GM12878 (cell line): Measurements from ENCODE around the gene FFAR1. TPM values are rescaled to one million over a fixed set of nuclear protein-coding genes. Genes with fewer than 3 reads are reported as not detected.
A peak's percentile ranks its signal among the peaks of the same experiment; 100 is the strongest.

Source experiments
- EGR1 ChIP-seq, 2 experiments: IDR thresholded peaks; 1 replicate in 1 of 2; 2 replicates in 1 of 2; pipeline ENCODE4 v1.6.1; 2011 to 2012; ENCODE audit warnings: low read depth in 2 of 2, low read length in 2 of 2, borderline replicate concordance in 1 of 2, mild to moderate bottlenecking in 1 of 2, moderate library complexity in 1 of 2
- EP300 ChIP-seq, 2 experiments: fragments of 150-350 bp in 1 of 2; IDR thresholded peaks; 2 replicates each; pipeline ENCODE4 v1.6.1; 2011 to 2012; ENCODE audit warnings: low read depth in 2 of 2, low read length in 2 of 2, borderline replicate concordance in 1 of 2, improper control_type of control experiment in 1 of 2, inconsistent platforms in 1 of 2; ENCODE audit not compliant: control insufficient read depth in 1 of 2
- GATAD2B ChIP-seq: fragments of 450-650 bp; conservative IDR thresholded peaks from 2 replicates; pipeline ENCODE4 v1.6.1; 2017; ENCODE audit warnings: low read depth, mild to moderate bottlenecking, moderate library complexity
- HCFC1 ChIP-seq: fragments of 150-350 bp; IDR thresholded peaks from 2 replicates; pipeline ENCODE4 v1.6.1; 2014; ENCODE audit warnings: low read length
- HDAC2 ChIP-seq: fragments of 200-600 bp; sonication (generic); IDR thresholded peaks from 2 replicates; pipeline ENCODE4 v1.6.1; 2017
- IKZF1 ChIP-seq: fragments of 450-650 bp; conservative IDR thresholded peaks from 2 replicates; pipeline ENCODE4 v1.6.1; 2017; ENCODE audit warnings: antibody characterized with exemption, mild to moderate bottlenecking
- IKZF2 ChIP-seq, 2 experiments: fragments of 450-650 bp; IDR thresholded peaks; 2 replicates each; pipeline ENCODE4 v1.6.1; 2017; ENCODE audit warnings: mild to moderate bottlenecking in 2 of 2, moderate library complexity in 2 of 2
- LARP7 ChIP-seq: fragments of 450-650 bp; IDR thresholded peaks from 2 replicates; pipeline ENCODE4 v1.6.1; 2017; ENCODE audit warnings: mild to moderate bottlenecking
- MEF2A ChIP-seq: IDR thresholded peaks from 2 replicates; pipeline ENCODE4 v1.6.1; 2011; ENCODE audit warnings: low read depth, mild to moderate bottlenecking, low read length, moderate library complexity; ENCODE audit not compliant: insufficient read depth
- POLR2AphosphoS2 ChIP-seq: IDR thresholded peaks from 2 replicates; pipeline ENCODE4 v1.6.1; 2011; ENCODE audit warnings: low read depth, mild to moderate bottlenecking, low read length, improper control_type of control experiment, moderate library complexity
- POU2F2 ChIP-seq: IDR thresholded peaks from 3 replicates; pipeline ENCODE4 v1.6.1; 2011; ENCODE audit warnings: low read depth, mild to moderate bottlenecking, low read length, borderline replicate concordance
- RCOR1 ChIP-seq: conservative IDR thresholded peaks from 2 replicates; pipeline ENCODE4 v1.6.1; 2012; ENCODE audit warnings: low read depth, low read length, improper control_type of control experiment
- TCF12 ChIP-seq: IDR thresholded peaks from 2 replicates; pipeline ENCODE4 v1.6.1; 2011; ENCODE audit warnings: low read depth, mild to moderate bottlenecking, low read length
- YY1 ChIP-seq: IDR thresholded peaks from 2 replicates; pipeline ENCODE4 v1.6.1; 2011; ENCODE audit warnings: low read depth, mild to moderate bottlenecking, low read length
- polyA plus RNA-seq, 11 experiments: library from polyadenylated mRNA; depleted of rRNA in 4 of 11; unstranded in 6 of 11; stranded (reverse) in 5 of 11; fragments of >200 nt; fragmentation: Nextera tagmentation in 4 of 11; fragmentation: Illumina TruSeq in 1 of 11; extraction: Ambion mirVana in 4 of 11; extraction: Trizol in 1 of 11; gene quantifications; 1 replicate in 1 of 11; 2 replicates in 10 of 11; pipeline versions ENCODE4 v1.2.1 to v1.2.3, GENCODE V29; 2011 to 2016; ENCODE audit warnings: inconsistent platforms in 2 of 11, missing spikeins in 2 of 11, low read depth in 1 of 11
- total RNA-seq, 4 experiments: library from RNA; depleted of rRNA in 3 of 4; stranded (reverse); fragments of >200 nt in 3 of 4; fragmentation: Illumina TruSeq in 1 of 4; extraction: Trizol in 1 of 4; gene quantifications; 2 replicates each; pipeline versions ENCODE4 v1.2.1 to v1.2.3, GENCODE V29; 2013 to 2021
- TF ChIP-seq, protein P1 (sequence below): fragments of 450-650 bp; IDR thresholded peaks from 2 replicates; pipeline ENCODE4 v1.6.1; 2016; ENCODE audit warnings: mild to moderate bottlenecking
- TF ChIP-seq, protein P2 (sequence below): IDR thresholded peaks from 2 replicates; pipeline ENCODE4 v1.6.1; 2011; ENCODE audit warnings: low read depth, mild to moderate bottlenecking, low read length, moderate library complexity, borderline replicate concordance; ENCODE audit errors: extremely low read depth
- TF ChIP-seq, protein P3 (sequence below): fragments of 450-650 bp; IDR thresholded peaks from 2 replicates; pipeline ENCODE4 v1.6.1; 2017; ENCODE audit warnings: mild to moderate bottlenecking, low read depth, inconsistent platforms; ENCODE audit not compliant: poor library complexity, severe bottlenecking
- TF ChIP-seq, protein P4 (sequence below): IDR thresholded peaks from 2 replicates; pipeline ENCODE4 v1.6.1; 2012; ENCODE audit warnings: improper control_type of control experiment, low read depth, low read length; ENCODE audit not compliant: insufficient replicate concordance

FFAR1 gene
- total and polyA plus RNA-seq, 10 of the 15 experiments (the other 5 are each of a cell fraction or from before 2014, with no cell fraction given) = 0.05 to 0.62 (median 0.14) TPM; not detected in 2

DNA sequence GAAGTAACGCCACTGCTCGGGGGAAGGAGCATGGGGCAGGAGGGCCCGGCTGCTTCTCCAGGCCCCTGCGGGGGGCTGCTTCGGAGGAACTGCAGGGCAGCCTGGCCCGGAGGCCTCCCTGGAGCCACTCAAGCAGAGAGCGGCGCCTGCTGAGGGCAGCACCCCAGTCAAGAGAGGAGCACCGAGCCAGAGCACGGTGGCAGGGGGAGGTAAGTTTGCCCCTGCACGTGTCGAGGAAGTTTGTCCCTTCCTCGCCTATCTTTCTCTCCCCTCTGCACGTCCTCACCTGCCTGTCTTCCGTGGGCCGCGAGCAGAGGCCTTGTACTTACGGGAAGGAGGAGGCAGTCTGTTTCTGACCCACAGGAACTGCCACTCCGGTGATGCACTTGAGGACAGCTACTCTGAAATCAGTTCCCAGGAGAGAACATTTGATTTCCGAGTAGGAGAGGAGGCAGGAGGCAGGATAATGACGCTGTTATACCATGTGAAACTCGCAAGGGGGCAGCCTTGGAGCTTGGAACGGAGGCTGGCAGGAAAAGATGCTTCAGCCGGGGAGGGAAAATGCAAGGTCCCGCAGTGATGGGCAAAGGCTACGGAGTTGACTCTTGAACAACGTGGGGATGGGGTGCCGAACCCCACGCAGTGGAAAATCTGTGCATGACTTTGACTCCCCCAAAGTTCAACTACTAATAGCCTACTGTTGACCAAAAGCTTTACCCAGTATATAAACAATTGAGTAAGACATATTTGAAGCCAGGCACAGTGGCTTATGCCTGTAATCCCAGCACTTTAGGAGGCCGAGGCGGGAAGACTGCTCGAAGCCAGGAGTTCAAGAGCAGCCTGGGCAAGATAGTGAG is 5.0 kb downstream of the FFAR1 start (continued):
- TF ChIP-seq, protein P1, sequence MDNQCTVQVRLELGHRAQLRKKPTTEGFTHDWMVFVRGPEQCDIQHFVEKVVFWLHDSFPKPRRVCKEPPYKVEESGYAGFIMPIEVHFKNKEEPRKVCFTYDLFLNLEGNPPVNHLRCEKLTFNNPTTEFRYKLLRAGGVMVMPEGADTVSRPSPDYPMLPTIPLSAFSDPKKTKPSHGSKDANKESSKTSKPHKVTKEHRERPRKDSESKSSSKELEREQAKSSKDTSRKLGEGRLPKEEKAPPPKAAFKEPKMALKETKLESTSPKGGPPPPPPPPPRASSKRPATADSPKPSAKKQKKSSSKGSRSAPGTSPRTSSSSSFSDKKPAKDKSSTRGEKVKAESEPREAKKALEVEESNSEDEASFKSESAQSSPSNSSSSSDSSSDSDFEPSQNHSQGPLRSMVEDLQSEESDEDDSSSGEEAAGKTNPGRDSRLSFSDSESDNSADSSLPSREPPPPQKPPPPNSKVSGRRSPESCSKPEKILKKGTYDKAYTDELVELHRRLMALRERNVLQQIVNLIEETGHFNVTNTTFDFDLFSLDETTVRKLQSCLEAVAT = peak; percentile 67; the same call in 1 of the 2 replicates
- TF ChIP-seq IKZF2 (IDR thresholded peaks at IDR 0.05) = peak; percentile 81 to 86
- no peak for TF ChIP-seq EGR1 (IDR thresholded peaks at IDR 0.05; ENCODE audit: borderline replicate concordance in 1 of 2, low read depth in 2 of 2, low read length in 2 of 2)
- no peak for TF ChIP-seq POLR2AphosphoS2
- TF ChIP-seq, protein P2, sequence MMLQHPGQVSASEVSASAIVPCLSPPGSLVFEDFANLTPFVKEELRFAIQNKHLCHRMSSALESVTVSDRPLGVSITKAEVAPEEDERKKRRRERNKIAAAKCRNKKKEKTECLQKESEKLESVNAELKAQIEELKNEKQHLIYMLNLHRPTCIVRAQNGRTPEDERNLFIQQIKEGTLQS = no peak
- peak; percentile 41; the same call in 1 of the 2 replicates for TF ChIP-seq GATAD2B
- no peak for TF ChIP-seq TCF12
- peak; percentile 70 for TF ChIP-seq LARP7
- peak; percentile 67; the same call in 1 of the 3 replicates for TF ChIP-seq POU2F2
- no peak for TF ChIP-seq HDAC2
- 0 out of 2 replicates have a peak, but pooled peaks have one; percentile 13 for TF ChIP-seq HCFC1
- TF ChIP-seq RCOR1 = 0 out of 2 replicates have a peak, but pooled peaks have one; percentile 66
- TF ChIP-seq, protein P3, sequence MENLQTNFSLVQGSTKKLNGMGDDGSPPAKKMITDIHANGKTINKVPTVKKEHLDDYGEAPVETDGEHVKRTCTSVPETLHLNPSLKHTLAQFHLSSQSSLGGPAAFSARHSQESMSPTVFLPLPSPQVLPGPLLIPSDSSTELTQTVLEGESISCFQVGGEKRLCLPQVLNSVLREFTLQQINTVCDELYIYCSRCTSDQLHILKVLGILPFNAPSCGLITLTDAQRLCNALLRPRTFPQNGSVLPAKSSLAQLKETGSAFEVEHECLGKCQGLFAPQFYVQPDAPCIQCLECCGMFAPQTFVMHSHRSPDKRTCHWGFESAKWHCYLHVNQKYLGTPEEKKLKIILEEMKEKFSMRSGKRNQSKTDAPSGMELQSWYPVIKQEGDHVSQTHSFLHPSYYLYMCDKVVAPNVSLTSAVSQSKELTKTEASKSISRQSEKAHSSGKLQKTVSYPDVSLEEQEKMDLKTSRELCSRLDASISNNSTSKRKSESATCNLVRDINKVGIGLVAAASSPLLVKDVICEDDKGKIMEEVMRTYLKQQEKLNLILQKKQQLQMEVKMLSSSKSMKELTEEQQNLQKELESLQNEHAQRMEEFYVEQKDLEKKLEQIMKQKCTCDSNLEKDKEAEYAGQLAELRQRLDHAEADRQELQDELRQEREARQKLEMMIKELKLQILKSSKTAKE = peak; percentile 49
- TF ChIP-seq EP300 (IDR thresholded peaks at IDR 0.05; ENCODE audit: borderline replicate concordance in 1 of 2, control insufficient read depth in 1 of 2, low read depth in 2 of 2, low read length in 2 of 2) = no peak
- TF ChIP-seq, protein P4, sequence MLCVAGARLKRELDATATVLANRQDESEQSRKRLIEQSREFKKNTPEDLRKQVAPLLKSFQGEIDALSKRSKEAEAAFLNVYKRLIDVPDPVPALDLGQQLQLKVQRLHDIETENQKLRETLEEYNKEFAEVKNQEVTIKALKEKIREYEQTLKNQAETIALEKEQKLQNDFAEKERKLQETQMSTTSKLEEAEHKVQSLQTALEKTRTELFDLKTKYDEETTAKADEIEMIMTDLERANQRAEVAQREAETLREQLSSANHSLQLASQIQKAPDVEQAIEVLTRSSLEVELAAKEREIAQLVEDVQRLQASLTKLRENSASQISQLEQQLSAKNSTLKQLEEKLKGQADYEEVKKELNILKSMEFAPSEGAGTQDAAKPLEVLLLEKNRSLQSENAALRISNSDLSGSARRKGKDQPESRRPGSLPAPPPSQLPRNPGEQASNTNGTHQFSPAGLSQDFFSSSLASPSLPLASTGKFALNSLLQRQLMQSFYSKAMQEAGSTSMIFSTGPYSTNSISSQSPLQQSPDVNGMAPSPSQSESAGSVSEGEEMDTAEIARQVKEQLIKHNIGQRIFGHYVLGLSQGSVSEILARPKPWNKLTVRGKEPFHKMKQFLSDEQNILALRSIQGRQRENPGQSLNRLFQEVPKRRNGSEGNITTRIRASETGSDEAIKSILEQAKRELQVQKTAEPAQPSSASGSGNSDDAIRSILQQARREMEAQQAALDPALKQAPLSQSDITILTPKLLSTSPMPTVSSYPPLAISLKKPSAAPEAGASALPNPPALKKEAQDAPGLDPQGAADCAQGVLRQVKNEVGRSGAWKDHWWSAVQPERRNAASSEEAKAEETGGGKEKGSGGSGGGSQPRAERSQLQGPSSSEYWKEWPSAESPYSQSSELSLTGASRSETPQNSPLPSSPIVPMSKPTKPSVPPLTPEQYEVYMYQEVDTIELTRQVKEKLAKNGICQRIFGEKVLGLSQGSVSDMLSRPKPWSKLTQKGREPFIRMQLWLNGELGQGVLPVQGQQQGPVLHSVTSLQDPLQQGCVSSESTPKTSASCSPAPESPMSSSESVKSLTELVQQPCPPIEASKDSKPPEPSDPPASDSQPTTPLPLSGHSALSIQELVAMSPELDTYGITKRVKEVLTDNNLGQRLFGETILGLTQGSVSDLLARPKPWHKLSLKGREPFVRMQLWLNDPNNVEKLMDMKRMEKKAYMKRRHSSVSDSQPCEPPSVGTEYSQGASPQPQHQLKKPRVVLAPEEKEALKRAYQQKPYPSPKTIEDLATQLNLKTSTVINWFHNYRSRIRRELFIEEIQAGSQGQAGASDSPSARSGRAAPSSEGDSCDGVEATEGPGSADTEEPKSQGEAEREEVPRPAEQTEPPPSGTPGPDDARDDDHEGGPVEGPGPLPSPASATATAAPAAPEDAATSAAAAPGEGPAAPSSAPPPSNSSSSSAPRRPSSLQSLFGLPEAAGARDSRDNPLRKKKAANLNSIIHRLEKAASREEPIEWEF = no peak
- TF ChIP-seq YY1 = peak; percentile 78; the same call in 1 of the 2 replicates
- TF ChIP-seq MEF2A = peak; percentile 60; the same call in 1 of the 2 replicates
- TF ChIP-seq IKZF1 = peak; percentile 86
